ENCODE results near the gene ZNF710.

ZNF710 gene

GRCh38 chr15:89980896-89981295 lies 20.2 kb upstream of the ZNF710 start:
- no peak for DNase-seq (ENCODE audit: low spot score)
- in situ Hi-C loops (cut with MboI; ENCODE audit: low pct_unique_long_range_greater_than_20kb, low sequenced_read_pairs, unreplicated experiment): no loop called here
- no peak for TF ChIP-seq CTCF (IDR thresholded peaks at IDR 0.05; ENCODE audit: extremely low read depth, insufficient read depth, missing control alignments)

- TF ChIP-seq CTCF (IDR thresholded peaks at IDR 0.05; ENCODE audit: extremely low read depth, insufficient read depth, missing control alignments): no peak
- in situ Hi-C loops (cut with MboI; ENCODE audit: low pct_unique_long_range_greater_than_20kb, low sequenced_read_pairs, unreplicated experiment): no loop called here
- no peak for DNase-seq (ENCODE audit: low spot score)
Observed at GRCh38 chr15:89982315-89983055, 18.6 kb upstream of the ZNF710 start.

- in situ Hi-C loops (cut with MboI; ENCODE audit: low pct_unique_long_range_greater_than_20kb, low sequenced_read_pairs, unreplicated experiment): no loop called here
- no peak for TF ChIP-seq CTCF (IDR thresholded peaks at IDR 0.05; ENCODE audit: extremely low read depth, insufficient read depth, missing control alignments)
- DNase-seq (ENCODE audit: low spot score): no peak
Observed at GRCh38 chr15:89984001-89984400, 17.1 kb upstream of the ZNF710 start.

- in situ Hi-C loops (cut with MboI; ENCODE audit: low pct_unique_long_range_greater_than_20kb, low sequenced_read_pairs, unreplicated experiment): no loop called here
- no peak for DNase-seq (ENCODE audit: low spot score)
- no peak for TF ChIP-seq CTCF (IDR thresholded peaks at IDR 0.05; ENCODE audit: extremely low read depth, insufficient read depth, missing control alignments)
Observed at GRCh38 chr15:89984421-89985010, 16.6 kb upstream of the ZNF710 start.

- in situ Hi-C loops (cut with MboI; ENCODE audit: low pct_unique_long_range_greater_than_20kb, low sequenced_read_pairs, unreplicated experiment): no loop called here
- TF ChIP-seq CTCF (IDR thresholded peaks at IDR 0.05; ENCODE audit: extremely low read depth, insufficient read depth, missing control alignments): no peak
- DNase-seq (ENCODE audit: low spot score): no peak
Observed at GRCh38 chr15:89985111-89985510, 16.0 kb upstream of the ZNF710 start.

GRCh38 chr15:89991312-89991711 lies 9.8 kb upstream of the ZNF710 start:
- no peak for TF ChIP-seq CTCF (IDR thresholded peaks at IDR 0.05; ENCODE audit: extremely low read depth, insufficient read depth, missing control alignments)
- no peak for DNase-seq (ENCODE audit: low spot score)

More at GRCh38 chr15:89991312-89991711, 9.8 kb upstream of the ZNF710 start:
- in situ Hi-C loops (cut with MboI; ENCODE audit: low pct_unique_long_range_greater_than_20kb, low sequenced_read_pairs, unreplicated experiment): no loop called here

All from GM13977 (cell line).